K562 (cell line): ENCODE measurements around the gene PGBD1. TPM values are rescaled to one million over a fixed set of nuclear protein-coding genes. Genes with fewer than 3 reads are reported as not detected.

Source experiments
- BCOR ChIP-seq: fragments of 450-650 bp; IDR thresholded peaks from 2 replicates; pipeline ENCODE4 v1.6.1; 2016
- CHCHD3 ChIP-seq: fragments of 250-450 bp; sonication (Bioruptor Pico); IDR thresholded peaks from 2 replicates; pipeline ENCODE4 v2.1.2; 2022; ENCODE audit warnings: mild to moderate bottlenecking
- EGR1 ChIP-seq: fragments of 450-650 bp; conservative IDR thresholded peaks from 2 replicates; pipeline ENCODE4 v1.6.1; 2017; ENCODE audit warnings: mild to moderate bottlenecking
- KDM5B ChIP-seq: fragments of 200-600 bp; sonication (generic); IDR thresholded peaks from 2 replicates; pipeline ENCODE4 v1.6.1; 2012; ENCODE audit warnings: low read depth, mild to moderate bottlenecking, moderate library complexity, low read length, control low read depth, inconsistent platforms; ENCODE audit not compliant: insufficient replicate concordance
- MAFF ChIP-seq: IDR thresholded peaks from 2 replicates; pipeline ENCODE4 v1.6.1; 2012; ENCODE audit warnings: low read length, improper control_type of control experiment
- OTX1 ChIP-seq: fragments of 450-650 bp; formaldehyde crosslinking; IDR thresholded peaks from 2 replicates; pipeline ENCODE4 v1.4.0; 2022; ENCODE audit warnings: mild to moderate bottlenecking
- PML ChIP-seq: IDR thresholded peaks from 2 replicates; pipeline ENCODE4 v1.6.1; 2012; ENCODE audit warnings: low read length, inconsistent platforms
- POLR2H ChIP-seq: IDR thresholded peaks from 2 replicates; pipeline ENCODE4 v1.6.1; 2016; ENCODE audit warnings: missing genetic modification characterization, low read depth, mild to moderate bottlenecking, control low read depth, missing compliant biosample characterization, moderate library complexity
- SPI1 ChIP-seq: IDR thresholded peaks from 2 replicates; pipeline ENCODE4 v1.6.1; 2011; ENCODE audit warnings: low read depth, low read length, control low read depth, borderline replicate concordance
- STAT5A ChIP-seq: IDR thresholded peaks from 2 replicates; pipeline ENCODE4 v1.6.1; 2012; ENCODE audit warnings: low read length, inconsistent platforms, borderline replicate concordance
- TRIM24 ChIP-seq, 2 experiments: fragments of 450-650 bp; IDR thresholded peaks; 2 replicates each; pipeline ENCODE4 v1.6.1; 2016
- ZNF431 ChIP-seq: sonication (generic); formaldehyde crosslinking; IDR thresholded peaks from 2 replicates; pipeline ENCODE4 v1.8.0; 2022; ENCODE audit warnings: mild to moderate bottlenecking, missing genetic modification reagents
- polyA plus RNA-seq, 8 experiments: library from polyadenylated mRNA; depleted of rRNA in 4 of 8; stranded (reverse) in 5 of 8; unstranded in 3 of 8; fragments of >200 nt; fragmentation: Nextera tagmentation in 2 of 8; fragmentation: Illumina TruSeq in 1 of 8; extraction: Ambion mirVana in 2 of 8; extraction: Trizol in 1 of 8; gene quantifications; 2 replicates each; pipeline versions ENCODE4 v1.2.1 to v1.2.3, GENCODE V29; 2011 to 2014; ENCODE audit warnings: inconsistent platforms in 1 of 8, missing spikeins in 1 of 8
- total RNA-seq, 7 experiments: library from RNA; depleted of rRNA in 6 of 7; stranded (reverse); fragments of >200 nt in 6 of 7; fragmentation: Illumina TruSeq in 2 of 7; extraction: Trizol in 2 of 7; gene quantifications; 2 replicates each; pipeline versions ENCODE4 v1.2.1 to v1.2.3, GENCODE V29; 2011 to 2021; ENCODE audit warnings: low replicate concordance in 1 of 7
- TF ChIP-seq, protein P1 (sequence below): fragments of 250-450 bp; sonication (Bioruptor Pico); IDR thresholded peaks from 2 replicates; pipeline ENCODE4 v1.5.0; 2021; ENCODE audit warnings: mild to moderate bottlenecking, borderline replicate concordance
- TF ChIP-seq, protein P2 (sequence below): sonication (generic); formaldehyde crosslinking; IDR thresholded peaks from 2 replicates; pipeline ENCODE4 v1.8.1; 2023; ENCODE audit warnings: mild to moderate bottlenecking, missing genetic modification reagents, moderate library complexity
- TF ChIP-seq, protein P3 (sequence below), 2 experiments: fragments of 450-650 bp in 1 of 2; sonication (generic) in 1 of 2; formaldehyde crosslinking; conservative IDR thresholded peaks; 2 replicates each; pipeline versions ENCODE4 v1.4.0 to v1.8.1; 2020 to 2022; ENCODE audit warnings: mild to moderate bottlenecking in 1 of 2, missing genetic modification reagents in 1 of 2
- TF ChIP-seq, protein P4 (sequence below): fragments of 150-350 bp; conservative IDR thresholded peaks from 2 replicates; pipeline ENCODE4 v1.6.1; 2014; ENCODE audit warnings: low read length
- TF ChIP-seq, protein P5 (sequence below), 2 experiments: IDR thresholded peaks in 1 of 2; conservative IDR thresholded peaks in 1 of 2; 2 replicates each; pipeline ENCODE4 v1.6.1; 2016; ENCODE audit warnings: low read depth in 2 of 2, mild to moderate bottlenecking in 1 of 2, missing compliant biosample characterization in 1 of 2, missing genetic modification characterization in 1 of 2, moderate library complexity in 1 of 2

The PGBD1 gene
- total and polyA plus RNA-seq, 9 of the 15 experiments (the other 6 are each of a cell fraction or from before 2014, with no cell fraction given) = 3.3 to 9.0 (median 7.3) TPM

DNA sequence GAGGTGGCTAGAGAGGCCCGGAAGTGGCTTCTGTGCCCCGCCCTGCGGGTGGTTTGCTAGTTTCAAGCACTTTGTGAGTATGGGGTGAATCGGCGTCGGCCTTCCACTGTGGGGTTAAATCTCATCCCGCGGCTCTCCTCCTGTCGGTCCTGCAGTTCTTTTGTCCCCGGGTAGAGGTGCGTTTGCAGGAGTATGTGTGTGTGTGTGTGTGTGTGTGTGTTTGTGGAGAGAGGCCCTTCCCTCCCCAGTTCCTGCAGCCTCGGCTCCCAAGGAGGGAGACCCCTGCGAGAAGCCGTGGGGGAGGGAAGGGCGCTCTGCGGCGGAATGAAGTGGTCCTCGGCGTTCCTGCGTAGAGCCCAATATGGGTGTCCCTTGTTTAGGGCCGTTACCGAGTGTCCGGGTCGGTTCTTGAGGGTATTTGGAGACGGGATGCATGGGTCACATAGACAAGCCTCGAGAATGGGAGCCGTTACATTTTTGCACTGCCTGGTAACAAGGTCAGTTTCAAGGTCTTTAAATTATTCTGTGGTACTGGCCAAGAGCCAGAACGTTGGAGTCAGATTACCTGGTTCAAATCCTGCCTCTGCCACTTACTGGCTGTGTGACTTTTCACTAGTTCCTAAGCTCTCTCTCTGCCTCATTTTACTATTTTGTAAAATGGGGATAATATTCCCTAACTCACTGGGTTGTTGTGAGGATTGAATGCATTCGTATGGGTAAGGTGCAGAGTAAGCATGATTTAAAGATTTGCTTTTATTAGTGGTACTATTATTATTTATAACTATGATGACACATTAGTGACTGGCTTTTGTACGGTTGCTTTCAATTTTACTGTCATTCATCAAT lies 68.7 kb downstream of the PGBD1 start, which contains the start of gene ZKSCAN3 (continued):
- TF ChIP-seq, protein P1, sequence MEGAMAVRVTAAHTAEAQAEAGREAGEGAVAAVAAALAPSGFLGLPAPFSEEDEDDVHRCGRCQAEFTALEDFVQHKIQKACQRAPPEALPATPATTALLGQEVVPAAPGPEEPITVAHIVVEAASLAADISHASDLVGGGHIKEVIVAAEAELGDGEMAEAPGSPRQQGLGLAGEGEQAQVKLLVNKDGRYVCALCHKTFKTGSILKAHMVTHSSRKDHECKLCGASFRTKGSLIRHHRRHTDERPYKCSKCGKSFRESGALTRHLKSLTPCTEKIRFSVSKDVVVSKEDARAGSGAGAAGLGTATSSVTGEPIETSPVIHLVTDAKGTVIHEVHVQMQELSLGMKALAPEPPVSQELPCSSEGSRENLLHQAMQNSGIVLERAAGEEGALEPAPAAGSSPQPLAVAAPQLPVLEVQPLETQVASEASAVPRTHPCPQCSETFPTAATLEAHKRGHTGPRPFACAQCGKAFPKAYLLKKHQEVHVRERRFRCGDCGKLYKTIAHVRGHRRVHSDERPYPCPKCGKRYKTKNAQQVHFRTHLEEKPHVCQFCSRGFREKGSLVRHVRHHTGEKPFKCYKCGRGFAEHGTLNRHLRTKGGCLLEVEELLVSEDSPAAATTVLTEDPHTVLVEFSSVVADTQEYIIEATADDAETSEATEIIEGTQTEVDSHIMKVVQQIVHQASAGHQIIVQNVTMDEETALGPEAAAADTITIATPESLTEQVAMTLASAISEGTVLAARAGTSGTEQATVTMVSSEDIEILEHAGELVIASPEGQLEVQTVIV (CRISPR knock-in tag) = no peak
- TF ChIP-seq, protein P2, sequence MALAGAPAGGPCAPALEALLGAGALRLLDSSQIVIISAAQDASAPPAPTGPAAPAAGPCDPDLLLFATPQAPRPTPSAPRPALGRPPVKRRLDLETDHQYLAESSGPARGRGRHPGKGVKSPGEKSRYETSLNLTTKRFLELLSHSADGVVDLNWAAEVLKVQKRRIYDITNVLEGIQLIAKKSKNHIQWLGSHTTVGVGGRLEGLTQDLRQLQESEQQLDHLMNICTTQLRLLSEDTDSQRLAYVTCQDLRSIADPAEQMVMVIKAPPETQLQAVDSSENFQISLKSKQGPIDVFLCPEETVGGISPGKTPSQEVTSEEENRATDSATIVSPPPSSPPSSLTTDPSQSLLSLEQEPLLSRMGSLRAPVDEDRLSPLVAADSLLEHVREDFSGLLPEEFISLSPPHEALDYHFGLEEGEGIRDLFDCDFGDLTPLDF (CRISPR knock-in tag) = no peak
- TF ChIP-seq, protein P3, sequence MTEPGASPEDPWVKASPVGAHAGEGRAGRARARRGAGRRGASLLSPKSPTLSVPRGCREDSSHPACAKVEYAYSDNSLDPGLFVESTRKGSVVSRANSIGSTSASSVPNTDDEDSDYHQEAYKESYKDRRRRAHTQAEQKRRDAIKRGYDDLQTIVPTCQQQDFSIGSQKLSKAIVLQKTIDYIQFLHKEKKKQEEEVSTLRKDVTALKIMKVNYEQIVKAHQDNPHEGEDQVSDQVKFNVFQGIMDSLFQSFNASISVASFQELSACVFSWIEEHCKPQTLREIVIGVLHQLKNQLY (CRISPR knock-in tag; conservative IDR thresholded peaks at IDR 0.05) = no peak; a peak in 1 of 4 replicates
- TF ChIP-seq, protein P4, sequence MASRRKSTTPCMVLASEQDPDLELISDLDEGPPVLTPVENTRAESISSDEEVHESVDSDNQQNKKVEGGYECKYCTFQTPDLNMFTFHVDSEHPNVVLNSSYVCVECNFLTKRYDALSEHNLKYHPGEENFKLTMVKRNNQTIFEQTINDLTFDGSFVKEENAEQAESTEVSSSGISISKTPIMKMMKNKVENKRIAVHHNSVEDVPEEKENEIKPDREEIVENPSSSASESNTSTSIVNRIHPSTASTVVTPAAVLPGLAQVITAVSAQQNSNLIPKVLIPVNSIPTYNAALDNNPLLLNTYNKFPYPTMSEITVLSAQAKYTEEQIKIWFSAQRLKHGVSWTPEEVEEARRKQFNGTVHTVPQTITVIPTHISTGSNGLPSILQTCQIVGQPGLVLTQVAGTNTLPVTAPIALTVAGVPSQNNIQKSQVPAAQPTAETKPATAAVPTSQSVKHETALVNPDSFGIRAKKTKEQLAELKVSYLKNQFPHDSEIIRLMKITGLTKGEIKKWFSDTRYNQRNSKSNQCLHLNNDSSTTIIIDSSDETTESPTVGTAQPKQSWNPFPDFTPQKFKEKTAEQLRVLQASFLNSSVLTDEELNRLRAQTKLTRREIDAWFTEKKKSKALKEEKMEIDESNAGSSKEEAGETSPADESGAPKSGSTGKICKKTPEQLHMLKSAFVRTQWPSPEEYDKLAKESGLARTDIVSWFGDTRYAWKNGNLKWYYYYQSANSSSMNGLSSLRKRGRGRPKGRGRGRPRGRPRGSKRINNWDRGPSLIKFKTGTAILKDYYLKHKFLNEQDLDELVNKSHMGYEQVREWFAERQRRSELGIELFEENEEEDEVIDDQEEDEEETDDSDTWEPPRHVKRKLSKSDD = no peak
- TF ChIP-seq BCOR = peak; percentile 81
- TF ChIP-seq, protein P5, sequence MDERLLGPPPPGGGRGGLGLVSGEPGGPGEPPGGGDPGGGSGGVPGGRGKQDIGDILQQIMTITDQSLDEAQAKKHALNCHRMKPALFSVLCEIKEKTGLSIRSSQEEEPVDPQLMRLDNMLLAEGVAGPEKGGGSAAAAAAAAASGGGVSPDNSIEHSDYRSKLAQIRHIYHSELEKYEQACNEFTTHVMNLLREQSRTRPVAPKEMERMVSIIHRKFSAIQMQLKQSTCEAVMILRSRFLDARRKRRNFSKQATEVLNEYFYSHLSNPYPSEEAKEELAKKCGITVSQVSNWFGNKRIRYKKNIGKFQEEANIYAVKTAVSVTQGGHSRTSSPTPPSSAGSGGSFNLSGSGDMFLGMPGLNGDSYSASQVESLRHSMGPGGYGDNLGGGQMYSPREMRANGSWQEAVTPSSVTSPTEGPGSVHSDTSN (CRISPR knock-in tag; IDR thresholded peaks at IDR 0.05; ENCODE audit: low read depth) = no peak
- TF ChIP-seq, protein P5 (tag; conservative IDR thresholded peaks at IDR 0.05; ENCODE audit: low read depth) = no peak
- no peak; the same call in 1 of the 2 replicates for TF ChIP-seq EGR1
- peak; percentile 41 to 85; a peak in 3 of 4 replicates for TF ChIP-seq TRIM24 (IDR thresholded peaks at IDR 0.05)
- peak; percentile 87 for TF ChIP-seq POLR2H
- no peak; the same call in 1 of the 2 replicates for TF ChIP-seq STAT5A
- peak; percentile 62 for TF ChIP-seq SPI1
- TF ChIP-seq OTX1 (CRISPR knock-in tag) = peak; percentile 94
- peak; percentile 45; the same call in 1 of the 2 replicates for TF ChIP-seq ZNF431 (CRISPR knock-in tag)
- TF ChIP-seq CHCHD3 = no peak
- TF ChIP-seq MAFF = no peak; the same call in 1 of the 2 replicates
- TF ChIP-seq KDM5B = peak; percentile 93
- peak; percentile 87 for TF ChIP-seq PML
